LNCaP clone FGC (cell line): ENCODE data around the gene RDH13.

Experiments
- DNase-seq: peaks from one replicate; pipeline ENCODE4 v3.0.0-alpha.2; 2011; ENCODE audit warnings: low read depth
- H3K4me3 ChIP-seq: 2 replicates; pipeline ENCODE4 v1.5.1; 2011; ENCODE audit warnings: mild to moderate bottlenecking, low read depth, low read length, control low read depth
- CTCF ChIP-seq: IDR thresholded peaks from 2 replicates; pipeline ENCODE4 v1.5.1; 2012; ENCODE audit warnings: mild to moderate bottlenecking; ENCODE audit not compliant: control insufficient read depth, insufficient read depth; ENCODE audit errors: extremely low read depth

Gene RDH13

GRCh38 chr19:55096061-55096701 is 33.2 kb upstream of the RDH13 start:
- DNase-seq, result no peak
- H3K4me3 ChIP-seq, result no peak overlapping the region
- TF ChIP-seq CTCF, result no peak

- DNase-seq, result no peak
- no peak overlapping the region for H3K4me3 ChIP-seq
- no peak for TF ChIP-seq CTCF
These were observed 32.5 kb upstream of the RDH13 start for GRCh38 chr19:55095260-55096060.

- TF ChIP-seq CTCF, result no peak
- no peak for DNase-seq
- H3K4me3 ChIP-seq, result no peak overlapping the region
These were observed 31.7 kb upstream of the RDH13 start for GRCh38 chr19:55094456-55095259.

- DNase-seq, result no peak
- no peak overlapping the region for H3K4me3 ChIP-seq
- TF ChIP-seq CTCF, result no peak
These were observed 29.7 kb upstream of the RDH13 start for GRCh38 chr19:55092423-55093318.

GRCh38 chr19:55091955-55092354 is 29.0 kb upstream of the RDH13 start:
- DNase-seq, result no peak
- no peak for TF ChIP-seq CTCF

GRCh38 chr19:55091126-55091910 is 28.4 kb upstream of the RDH13 start:
- H3K4me3 ChIP-seq, result no peak overlapping the region
- TF ChIP-seq CTCF, result no peak
- DNase-seq, result no peak

More at GRCh38 chr19:55091955-55092354, 29.0 kb upstream of the RDH13 start:
- H3K4me3 ChIP-seq, result no peak overlapping the region
